Lower leg skin (tissue), 3 donors: ENCODE results near the gene SLC38A1.

Source experiments
- CTCF ChIP-seq, 3 donors: fragments of 450-650 bp; IDR thresholded peaks; one replicate each; pipeline ENCODE4 v1.5.1; 2016; ENCODE audit warnings: antibody characterized with exemption in 3 of 3, mild to moderate bottlenecking in 3 of 3, moderate library complexity in 2 of 3
- POLR2A ChIP-seq, 2 donors: fragments of 450-650 bp; IDR thresholded peaks; one replicate each; pipeline ENCODE4 v1.6.1; 2016 to 2017; ENCODE audit warnings: antibody characterized with exemption in 2 of 2, mild to moderate bottlenecking in 1 of 2, moderate library complexity in 1 of 2

GRCh38 chr12:46260124-46260912 is 8.5 kb downstream of the SLC38A1 start:
- TF ChIP-seq POLR2A (IDR thresholded peaks at IDR 0.05) (no peak), CTCF (IDR thresholded peaks at IDR 0.05) (no peak)
